Stimulated activated CD4-positive, alpha-beta T cell treated with anti-CD3 and anti-CD28 coated beads, TNF-alpha, amount 100 ng/mL, for 4 hours (primary cell): ENCODE data around the gene HBS1L.
A peak's percentile ranks its signal among the peaks of the same experiment; 100 is the strongest.

ENCODE experiments used
- DNase-seq, 3 experiments: peaks; one replicate each; pipeline ENCODE4 v3.0.0-alpha.2; 2020; ENCODE audit warnings: low read depth in 3 of 3

The HBS1L gene

GRCh38 chr6:134951494-134952263, 102.9 kb downstream of the HBS1L start:
- DNase-seq, result no peak

GRCh38 chr6:134950482-134950881, 104.1 kb downstream of the HBS1L start:
- no peak for DNase-seq

GRCh38 chr6:134949927-134950326, 104.7 kb downstream of the HBS1L start, which contains the start of gene ALDH8A1:
Gene ALDH8A1, minus strand, starts transcription at chr6:134950101. Its CDS starts 48 bp downstream, at chr6:134950053.
- DNase-seq, result no peak

- no peak for DNase-seq
These were observed 105.9 kb downstream of the HBS1L start for GRCh38 chr6:134948691-134949090.

- DNase-seq, result no peak
These were observed 106.5 kb downstream of the HBS1L start for GRCh38 chr6:134948142-134948541.

DNA sequence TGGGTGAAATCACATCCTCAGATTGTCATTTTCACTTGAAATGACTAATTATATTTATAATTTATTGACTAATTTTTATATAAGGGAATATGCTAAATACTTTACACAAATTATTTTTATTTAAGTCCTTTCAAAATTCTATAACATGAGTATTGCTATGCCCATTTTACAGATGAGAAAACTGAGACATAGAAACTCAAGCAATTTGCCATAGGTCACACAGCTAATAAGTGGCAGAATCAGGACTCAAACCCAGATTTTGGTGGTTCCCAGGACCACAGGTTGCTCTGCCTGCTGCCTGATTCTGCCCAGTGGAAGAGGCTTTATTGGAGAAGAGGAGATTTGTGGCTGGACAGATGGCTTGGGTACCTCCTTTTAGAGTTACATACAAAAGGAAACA, 109.6 kb downstream of the HBS1L start:
- DNase-seq, result no peak

DNA sequence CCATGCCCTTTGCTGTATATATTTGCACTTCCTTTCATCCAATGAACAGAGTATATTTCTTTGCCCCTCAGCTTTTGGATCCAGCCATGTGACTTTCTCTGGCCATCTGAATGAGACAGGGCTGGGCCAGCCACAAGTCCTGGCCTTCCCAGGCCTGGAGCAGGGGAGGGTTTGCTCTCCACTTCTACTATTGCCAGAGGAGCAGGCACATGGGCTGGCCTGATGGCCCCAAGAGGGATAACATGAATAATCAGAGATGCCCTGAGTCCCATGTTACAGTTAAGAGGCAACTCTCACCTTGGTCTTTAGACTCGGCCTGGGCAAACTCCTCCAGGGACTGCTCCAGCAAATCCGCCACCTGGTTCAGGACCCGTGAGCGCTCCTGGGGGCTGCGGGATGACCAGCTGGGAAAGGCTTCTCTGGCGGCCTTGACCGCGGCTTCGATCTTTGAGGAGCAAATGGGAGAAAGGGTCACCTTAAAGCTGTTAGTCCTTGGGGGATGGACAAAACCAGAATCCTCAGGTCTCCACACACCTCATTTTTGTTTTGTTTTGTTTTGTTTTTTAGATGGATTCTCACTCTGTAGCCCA, 111.0 kb downstream of the HBS1L start:
- no peak for DNase-seq

DNA sequence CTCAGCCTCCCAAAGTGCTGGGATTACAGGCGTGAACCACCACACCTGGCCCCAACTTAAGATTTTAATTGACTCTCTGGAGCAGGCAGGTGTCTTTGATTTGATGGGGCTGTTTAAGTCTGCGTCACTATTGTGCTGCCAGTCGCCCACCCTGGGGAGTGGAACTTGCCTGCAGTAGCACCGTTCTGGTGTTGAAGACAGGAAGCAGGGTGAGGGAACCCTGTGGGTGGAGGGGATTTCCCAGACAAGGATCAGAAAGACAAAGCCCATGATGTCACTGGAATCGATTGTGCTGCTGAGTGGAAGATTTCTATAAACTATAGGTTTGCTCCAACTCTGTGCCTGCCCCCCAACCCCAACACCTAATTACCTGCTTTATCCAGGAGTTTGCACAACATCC, 115.7 kb downstream of the HBS1L start:
- DNase-seq, result peak; percentile 33 to 63 (median 58)

GRCh38 chr6:134937426-134937825, 117.2 kb downstream of the HBS1L start:
- DNase-seq, result no peak

DNA sequence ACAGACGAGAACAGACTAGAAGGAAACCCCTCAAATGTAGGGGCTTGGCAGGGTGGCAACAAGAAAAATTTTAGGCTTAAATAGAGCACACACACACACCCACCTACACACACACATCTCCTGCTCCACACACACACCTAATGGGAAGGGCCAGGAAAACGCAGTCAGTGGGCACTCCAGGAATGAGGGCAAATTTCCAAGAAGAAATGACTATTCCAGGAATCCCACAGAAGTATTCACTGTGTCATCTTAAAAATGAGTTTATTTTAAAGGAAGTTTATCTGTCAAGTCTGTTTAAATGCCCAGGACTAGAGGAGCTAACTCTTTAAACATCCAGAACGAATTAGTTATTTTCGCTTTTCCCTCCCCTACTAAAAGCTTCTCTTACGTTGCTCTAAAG, 117.7 kb downstream of the HBS1L start:
- no peak for DNase-seq

DNA sequence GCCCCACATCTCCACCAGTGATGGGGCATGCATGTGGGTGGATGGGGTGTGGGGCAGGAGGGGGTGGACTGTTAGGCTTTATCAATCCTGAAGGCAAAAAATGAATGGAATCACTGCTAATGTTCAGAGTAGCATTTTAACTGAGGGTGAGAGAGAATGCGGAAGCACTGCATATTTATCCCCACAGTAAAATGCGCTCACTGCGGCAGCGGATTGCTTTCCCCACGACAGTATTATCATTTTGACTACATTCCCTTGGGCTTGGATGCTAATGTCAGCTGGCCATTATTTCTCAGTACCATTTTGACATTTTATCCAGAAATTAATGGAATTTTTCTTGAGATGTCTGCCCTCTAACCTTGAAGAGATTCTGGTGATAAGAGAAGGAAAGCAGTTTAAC, 118.1 kb downstream of the HBS1L start:
- no peak for DNase-seq

GRCh38 chr6:134934793-134935485, 119.7 kb downstream of the HBS1L start:
- no peak for DNase-seq

DNA sequence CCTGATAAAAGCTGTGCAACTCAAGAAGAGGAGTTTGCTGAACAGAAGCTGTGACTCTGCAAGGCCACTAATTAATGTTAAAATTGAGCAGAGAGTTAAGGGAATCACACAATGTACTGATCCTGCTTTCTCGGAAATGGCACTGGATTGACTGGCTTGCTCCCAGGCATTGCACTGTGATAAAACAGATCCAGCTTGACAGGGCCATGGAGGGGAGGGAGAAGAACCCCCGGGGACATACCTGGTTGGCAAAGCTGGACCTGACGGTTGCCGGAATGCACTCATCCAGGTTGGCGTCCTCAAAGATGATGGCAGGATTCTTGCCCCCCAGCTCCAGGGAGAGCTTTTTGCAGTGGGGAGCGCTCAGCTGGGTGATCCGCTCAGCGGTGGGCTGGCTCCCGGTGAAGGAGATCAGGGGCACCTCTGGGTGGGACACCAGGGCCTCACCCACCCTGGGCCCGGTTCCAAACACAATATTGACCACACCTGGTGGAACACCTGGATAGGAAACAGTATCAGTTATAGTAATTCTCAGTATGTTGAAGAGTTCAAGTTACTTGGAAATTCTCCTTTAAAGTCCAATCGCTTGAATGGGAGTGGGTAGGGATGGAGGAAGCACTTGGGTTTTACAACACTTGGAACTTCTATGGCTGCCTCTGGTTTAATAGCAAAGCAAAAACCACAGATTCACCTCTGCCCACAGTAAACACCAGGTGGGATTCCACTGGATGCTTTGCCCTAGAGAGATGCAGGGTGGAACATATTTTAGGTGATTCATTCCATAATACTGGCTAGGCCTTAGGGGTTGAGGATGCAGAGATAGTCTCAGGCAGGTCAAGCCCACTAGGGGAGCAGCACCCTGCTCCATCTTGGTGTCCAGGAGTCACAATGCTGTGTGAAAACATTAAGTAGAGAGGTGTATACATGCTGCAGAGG, 121.8 kb downstream of the HBS1L start:
- DNase-seq, result no peak

- no peak for DNase-seq
These were observed 122.5 kb downstream of the HBS1L start for GRCh38 chr6:134932098-134932497.

GRCh38 chr6:134930463-134930862, 124.2 kb downstream of the HBS1L start:
- no peak for DNase-seq

GRCh38 chr6:134928151-134928900, 126.3 kb downstream of the HBS1L start:
- no peak for DNase-seq

- no peak for DNase-seq
These were observed 128.8 kb downstream of the HBS1L start for GRCh38 chr6:134925800-134926199.

GRCh38 chr6:134921721-134922261, 132.8 kb downstream of the HBS1L start:
- no peak for DNase-seq

- DNase-seq, result no peak
These were observed 133.3 kb downstream of the HBS1L start for GRCh38 chr6:134921276-134921675.

- DNase-seq, result no peak
These were observed 134.2 kb downstream of the HBS1L start for GRCh38 chr6:134920422-134920821.
